Stimulated activated CD4-positive, alpha-beta T cell treated with anti-CD3 and anti-CD28 coated beads, Interleukin-1b, Interleukin-23, amount 100 ng/mL, for 24 hours (primary cell): ENCODE data around the gene OTOP2.
"Not testable (repeated sequence)": the region's sequence is repeated elsewhere in the genome, so short reads cannot be mapped to it uniquely, and the experiment has no call there.

ENCODE experiments used
- DNase-seq, 4 experiments: peaks; one replicate each; pipeline ENCODE4 v3.0.0-alpha.2; 2020; ENCODE audit warnings: low read depth in 4 of 4, low spot score in 1 of 4

Gene OTOP2

GRCh38 chr17:74901353-74902135 is 22.5 kb upstream of the OTOP2 start:
- no peak for DNase-seq

GRCh38 chr17:74903034-74903433 is 21.0 kb upstream of the OTOP2 start:
- DNase-seq, result no peak

GRCh38 chr17:74903671-74904070 is 20.4 kb upstream of the OTOP2 start:
- no peak for DNase-seq

DNA sequence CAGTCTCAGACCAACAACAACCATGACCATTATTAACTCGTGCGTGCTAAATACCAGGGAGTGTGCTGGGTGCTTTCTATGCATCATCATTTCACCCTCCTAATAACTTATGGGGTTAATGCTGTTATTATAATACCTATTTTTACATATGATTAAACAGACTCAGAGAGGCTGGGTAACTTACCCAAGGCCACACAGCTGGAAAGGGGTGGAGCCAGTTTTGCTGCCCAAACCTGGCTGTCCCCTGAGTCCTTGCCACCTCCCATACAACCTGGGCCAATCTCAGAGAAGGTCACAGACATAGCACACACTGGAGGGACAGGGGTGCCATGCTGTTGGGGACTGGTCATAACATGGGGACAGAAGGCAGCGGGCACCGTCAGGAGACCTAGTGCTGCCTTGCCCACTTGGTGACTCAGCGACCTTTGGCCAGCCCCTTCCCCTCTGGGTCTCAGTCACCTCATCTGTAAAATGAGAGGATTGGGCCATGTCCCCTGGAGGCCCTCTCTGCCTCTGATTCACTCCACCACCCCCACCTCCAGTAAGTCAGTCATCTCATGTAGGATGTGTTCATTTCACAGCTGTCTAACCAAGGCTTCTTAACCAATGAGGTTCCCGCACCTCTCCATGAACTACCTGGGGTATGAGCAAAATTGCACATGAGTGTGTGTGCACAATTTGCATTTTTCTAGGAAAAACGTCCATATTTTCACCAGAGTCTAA is 19.2 kb upstream of the OTOP2 start:
- no peak for DNase-seq

DNA sequence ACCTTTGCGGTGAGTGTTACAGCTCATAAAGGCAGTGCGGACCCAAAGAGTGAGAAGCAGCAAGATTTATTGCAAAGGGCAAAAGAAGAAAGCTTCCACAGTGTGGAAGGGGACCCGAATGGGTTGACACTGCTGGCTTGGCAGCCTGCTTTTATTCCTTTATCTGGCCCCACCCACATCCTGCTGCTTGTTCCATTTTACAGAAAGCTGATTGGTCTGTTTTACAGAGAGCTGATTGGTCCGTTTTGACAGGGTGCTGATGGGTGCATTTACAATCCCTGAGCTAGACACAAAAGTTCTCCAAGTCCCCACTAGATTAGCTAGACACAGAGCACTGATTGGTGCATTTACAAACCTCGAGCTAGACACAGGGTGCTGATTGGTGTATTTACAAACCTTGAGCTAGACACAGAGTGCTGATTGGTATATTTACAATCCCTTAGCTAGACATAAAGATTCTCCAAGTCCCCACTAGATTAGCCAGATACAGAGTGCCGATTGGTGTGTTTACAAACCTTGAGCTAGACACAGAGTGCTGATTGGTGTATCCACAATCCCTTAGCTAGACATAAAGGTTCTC is 17.8 kb upstream of the OTOP2 start:
- not testable (repeated sequence) for DNase-seq

- DNase-seq, result no peak
Observed at GRCh38 chr17:74907012-74907411, 17.1 kb upstream of the OTOP2 start.

- DNase-seq, result not testable (repeated sequence)
Observed at GRCh38 chr17:74909097-74909496, 15.0 kb upstream of the OTOP2 start.

DNA sequence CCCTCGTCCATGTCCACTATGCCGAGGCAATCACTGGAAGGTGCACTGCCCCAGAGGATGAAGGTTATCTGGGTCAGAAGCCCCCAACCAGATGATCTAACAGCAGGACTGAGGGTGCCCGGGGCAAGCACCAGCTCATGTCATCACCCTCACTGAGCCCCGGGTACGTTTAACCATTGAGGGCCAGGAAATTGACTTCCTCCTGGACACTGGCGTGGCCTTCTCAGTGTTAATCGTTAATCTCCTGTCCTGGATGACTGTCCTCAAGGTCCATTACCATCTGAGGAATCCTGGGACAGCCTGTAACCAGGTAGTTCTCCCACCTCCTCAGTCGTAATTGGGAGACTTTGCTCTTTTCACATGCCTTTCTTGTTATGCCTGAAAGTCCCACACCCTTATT is 12.7 kb upstream of the OTOP2 start:
- DNase-seq, result not testable (repeated sequence)

DNA sequence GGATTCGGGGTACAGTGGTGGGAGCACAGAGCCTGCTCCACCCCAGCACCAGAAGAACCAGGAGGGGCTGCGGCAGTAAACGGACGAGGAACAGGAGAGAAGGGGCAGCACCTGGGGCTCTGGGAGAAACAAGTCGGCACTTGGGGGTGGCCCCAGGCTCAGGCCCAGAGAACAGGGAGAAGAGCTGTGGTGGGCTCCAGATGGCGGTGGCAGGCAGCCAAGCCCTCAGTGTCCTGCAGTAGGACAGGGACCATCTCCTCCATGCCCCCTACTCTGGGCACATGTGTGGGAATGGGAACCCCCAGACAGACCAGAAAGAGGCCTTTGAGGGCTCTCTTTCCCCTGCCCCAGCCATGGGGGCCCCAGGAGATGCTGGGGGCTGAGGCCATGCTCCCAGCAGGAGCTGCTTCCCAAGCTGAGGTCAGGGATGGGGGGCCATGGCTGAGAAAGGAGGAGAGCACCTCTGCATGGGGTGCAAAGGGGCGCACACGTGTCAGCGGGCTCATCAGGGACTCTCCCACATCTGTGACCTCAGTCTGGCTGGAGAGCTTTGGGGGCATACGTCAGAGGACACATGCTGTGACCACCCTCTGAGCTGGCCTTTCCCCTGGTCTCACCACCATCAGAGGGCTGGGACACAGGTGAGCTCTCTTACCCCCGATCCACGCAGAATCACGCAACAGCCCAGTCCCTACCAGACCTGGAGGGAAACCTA is 7.8 kb upstream of the OTOP2 start:
- DNase-seq, result no peak

- DNase-seq, result no peak
Observed at GRCh38 chr17:74916851-74917199, 7.2 kb upstream of the OTOP2 start.

GRCh38 chr17:74917430-74917829 is 6.6 kb upstream of the OTOP2 start:
- DNase-seq, result no peak

- no peak for DNase-seq
Observed at GRCh38 chr17:74918906-74919305, 5.2 kb upstream of the OTOP2 start.

DNA sequence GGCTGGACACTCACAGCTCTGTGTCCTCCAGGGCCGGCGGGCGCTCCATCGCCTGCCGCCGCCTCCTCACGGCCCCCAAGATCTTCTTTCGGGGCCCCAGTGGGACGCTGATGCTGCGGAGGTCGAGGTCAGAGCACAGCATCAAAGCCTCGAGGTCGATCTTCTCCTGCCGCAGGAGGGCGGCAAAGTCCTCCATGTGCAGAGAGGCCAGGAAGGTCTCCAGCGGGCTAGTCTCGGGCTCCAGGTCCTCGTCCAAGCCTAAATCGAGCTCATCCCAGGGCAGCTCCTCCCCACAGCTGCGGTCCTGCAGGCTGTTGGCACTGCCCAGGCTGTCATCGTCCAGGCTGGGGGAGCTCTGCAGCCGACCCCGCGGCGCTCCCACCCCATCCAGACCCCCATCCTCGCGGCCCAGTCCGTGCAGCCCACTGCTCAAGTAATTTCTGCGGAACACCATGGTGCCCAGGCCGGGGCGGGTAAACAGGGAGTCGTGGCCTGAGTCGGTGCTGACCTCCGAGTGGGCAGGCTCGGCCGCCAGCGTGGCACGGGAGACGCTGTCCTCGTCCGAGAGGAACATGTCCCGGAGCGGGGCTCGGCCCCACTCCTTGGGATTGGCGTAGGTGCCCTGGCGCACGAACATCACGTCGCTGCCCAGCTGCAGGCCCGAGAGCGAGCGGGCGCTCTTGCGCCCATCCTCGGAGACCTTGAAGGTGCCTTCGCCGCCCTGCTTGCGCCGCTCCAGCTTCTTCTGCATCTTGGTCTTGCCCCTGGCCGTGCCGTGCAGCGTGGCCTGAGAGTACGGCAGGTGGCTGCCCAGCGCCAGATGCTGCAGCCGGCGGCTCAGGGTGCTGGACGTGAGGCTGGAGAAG is 4.4 kb upstream of the OTOP2 start:
- no peak for DNase-seq

GRCh38 chr17:74920306-74920620 is 3.8 kb upstream of the OTOP2 start:
- DNase-seq, result no peak

- DNase-seq, result no peak
Observed at GRCh38 chr17:74920642-74921025, 3.4 kb upstream of the OTOP2 start.

DNA sequence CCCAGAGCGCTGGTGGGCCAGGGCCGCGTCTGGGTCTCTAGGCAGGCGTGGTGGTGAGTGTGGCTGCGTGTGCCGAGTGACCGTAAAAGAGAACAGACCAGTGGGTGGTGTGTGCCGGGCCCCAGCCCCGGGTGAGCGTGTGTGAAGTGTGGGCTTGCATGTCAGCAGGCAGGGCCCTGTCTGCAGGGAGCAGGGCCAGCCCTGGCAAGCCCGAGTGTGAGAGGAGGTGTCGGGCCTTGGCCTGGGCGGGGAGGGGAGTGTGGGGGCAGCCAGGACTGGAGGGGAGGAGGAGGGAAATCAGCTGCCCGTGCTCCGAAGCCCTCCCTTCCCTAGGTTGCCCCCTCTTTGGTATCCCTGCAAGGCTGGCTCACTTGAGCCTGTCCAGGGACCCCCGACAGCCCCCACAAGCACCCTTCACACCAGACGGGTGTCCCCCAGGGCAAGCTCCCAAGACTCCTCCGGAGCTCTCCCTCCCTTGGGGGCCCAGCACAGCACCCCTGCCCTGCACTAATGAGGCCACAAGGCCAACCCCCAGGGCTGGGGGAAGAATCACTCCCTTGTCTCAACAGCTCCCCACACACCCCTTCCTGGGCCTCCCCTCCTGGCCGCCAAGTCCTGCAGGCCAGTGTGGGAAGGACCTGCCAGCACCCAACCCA is 2.9 kb upstream of the OTOP2 start:
- DNase-seq, result no peak

DNA sequence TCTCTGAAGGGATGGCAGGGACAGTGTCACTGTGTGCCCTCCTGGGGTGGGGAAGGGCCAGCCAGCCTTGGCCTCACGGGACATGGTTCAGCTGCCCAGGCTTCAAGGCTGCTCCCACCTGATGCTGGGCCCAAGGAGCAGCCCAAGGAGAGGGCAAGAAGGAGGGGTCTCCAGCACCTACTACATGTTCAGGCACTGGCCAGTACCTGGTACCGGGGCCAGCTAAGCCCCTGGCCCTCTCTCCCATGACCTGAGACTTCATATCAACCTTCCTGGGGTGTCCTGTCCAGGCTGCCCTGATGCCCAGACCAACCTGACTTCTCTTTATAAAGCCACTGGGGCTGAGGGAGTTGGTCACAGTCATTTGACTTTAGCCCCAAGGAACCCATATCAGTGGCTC is 2.3 kb upstream of the OTOP2 start:
- DNase-seq, result no peak

- no peak for DNase-seq
Observed at GRCh38 chr17:74922172-74922571, 1.9 kb upstream of the OTOP2 start.

DNA sequence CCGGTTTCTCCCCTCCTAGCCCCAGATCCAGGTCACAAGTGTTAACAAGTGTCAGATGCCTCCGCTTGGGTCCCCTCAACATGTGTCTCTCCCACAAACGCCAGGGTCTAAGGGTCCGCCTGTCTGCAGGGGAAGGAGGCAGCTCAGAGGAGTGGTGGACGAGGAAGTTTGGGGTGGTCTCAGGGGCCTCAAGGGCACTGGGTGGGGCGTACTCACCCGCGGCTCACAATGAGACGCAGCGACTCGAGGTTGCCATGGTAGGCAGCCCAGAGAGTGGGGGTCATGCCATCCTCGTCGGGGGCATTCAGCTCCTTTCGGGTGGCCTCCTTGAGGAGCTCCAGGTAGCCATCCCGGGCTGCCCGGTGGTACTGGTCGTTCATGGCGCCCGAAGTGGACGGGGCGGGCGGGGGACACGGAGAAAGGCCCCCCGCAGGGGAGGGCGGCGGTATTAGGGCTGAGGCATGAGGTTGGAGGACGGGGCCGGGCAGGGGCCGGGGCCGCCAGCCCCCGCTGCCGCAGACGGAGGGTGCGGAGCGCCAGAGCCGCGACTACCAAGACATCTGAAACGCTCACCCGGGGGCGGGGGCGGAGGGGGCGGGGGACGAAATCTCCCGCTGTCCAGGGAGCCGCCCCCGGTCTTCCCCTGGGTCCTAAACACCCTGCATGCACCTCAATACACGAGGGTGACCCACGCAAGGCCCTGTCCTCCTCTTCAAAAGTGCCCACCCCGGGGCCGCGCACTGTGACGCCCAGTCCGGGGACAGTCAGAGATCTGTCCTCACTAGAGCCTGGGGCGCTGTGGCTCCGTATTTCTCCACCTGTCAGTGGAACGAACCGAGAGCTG is 1.2 kb upstream of the OTOP2 start, which contains the start of gene USH1G:
Gene USH1G, minus strand, starts transcription at position 562 of the 844 bp plus-strand sequence. Its CDS starts 182 bp downstream, at position 380.
- DNase-seq, result no peak
